NCI-H69 (cell line): ENCODE measurements around the gene SNX18.
"Not testable (repeated sequence)": the region's sequence is repeated elsewhere in the genome, so short reads cannot be mapped to it uniquely, and the experiment has no call there.

Experiments
- DNase-seq: peaks from one replicate; lab custom pipeline; 2025; lab: John Stamatoyannopoulos, UW

The SNX18 gene

GRCh38 chr5:54517512-54518145 lies at the start of gene SNX18:
Gene SNX18 (plus strand): TSS chr5:54517759. CDS start chr5:54517953, 194 bp downstream.
- peak; percentile 95 for DNase-seq

- no peak for DNase-seq
These were observed 47.9 kb upstream of the SNX18 start for GRCh38 chr5:54469622-54470021.

- DNase-seq: no peak
These were observed 47.4 kb upstream of the SNX18 start for GRCh38 chr5:54470128-54470527.

GRCh38 chr5:54470677-54471076 lies 46.9 kb upstream of the SNX18 start:
- DNase-seq: no peak

- DNase-seq: no peak
These were observed 46.2 kb upstream of the SNX18 start for GRCh38 chr5:54471398-54471797.

- no peak for DNase-seq
These were observed 40.9 kb upstream of the SNX18 start for GRCh38 chr5:54476682-54477081.

- DNase-seq: no peak
These were observed 39.5 kb upstream of the SNX18 start for GRCh38 chr5:54477941-54478478.

GRCh38 chr5:54480296-54480695 lies 37.3 kb upstream of the SNX18 start:
- DNase-seq: no peak

GRCh38 chr5:54484219-54484894 lies 33.2 kb upstream of the SNX18 start:
- DNase-seq: no peak

GRCh38 chr5:54485659-54486058 lies 31.9 kb upstream of the SNX18 start:
- DNase-seq: not testable (repeated sequence)

- DNase-seq: not testable (repeated sequence)
These were observed 27.9 kb upstream of the SNX18 start for GRCh38 chr5:54489648-54489979.

- no peak for DNase-seq
These were observed 26.2 kb upstream of the SNX18 start for GRCh38 chr5:54491326-54491725.

- DNase-seq: no peak
These were observed 25.4 kb upstream of the SNX18 start for GRCh38 chr5:54492178-54492577.

GRCh38 chr5:54495027-54495426 lies 22.5 kb upstream of the SNX18 start:
- DNase-seq: no peak

GRCh38 chr5:54514291-54514690 lies 3.3 kb upstream of the SNX18 start:
- peak; percentile 8 for DNase-seq

- DNase-seq: peak; percentile 44
These were observed 2.6 kb upstream of the SNX18 start for GRCh38 chr5:54514841-54515432.

GRCh38 chr5:54515634-54516033 lies 1.9 kb upstream of the SNX18 start:
- no peak for DNase-seq

GRCh38 chr5:54516051-54516655 lies 1.4 kb upstream of the SNX18 start:
- peak; percentile 83 for DNase-seq

- peak; percentile 66 for DNase-seq
These were observed 416 bp upstream of the SNX18 start for GRCh38 chr5:54517174-54517511.

GRCh38 chr5:54518146-54518817 lies 723 bp downstream of the SNX18 start:
- DNase-seq: peak; percentile 61

GRCh38 chr5:54518818-54519508 lies 1.4 kb downstream of the SNX18 start:
- DNase-seq: no peak

GRCh38 chr5:54519509-54519876 lies 1.9 kb downstream of the SNX18 start:
- DNase-seq: no peak
